Activated T-helper 1 cell treated with anti-CD3 and anti-CD28 coated beads, Interleukin-12 subunit alpha, Interleukin-12 subunit beta, Interleukin-2, Interleukin-4 antibody, amounts not matched to agents 30 ng/mL and 10 ng/mL and 1 ng/mL, durations not matched to agents 14 hours and 24 hours and 36 hours (primary cell): Measurements from ENCODE around the gene SHD. TPM values are rescaled to one million over a fixed set of nuclear protein-coding genes. Genes with fewer than 3 reads are reported as not detected.
"Not testable (repeated sequence)": the region's sequence is repeated elsewhere in the genome, so short reads cannot be mapped to it uniquely, and the experiment has no call there.

ENCODE experiments used
- DNase-seq: peaks from one replicate; pipeline ENCODE4 v3.0.0; 2021; ENCODE audit warnings: low spot score
- H3K27ac Mint-ChIP-seq: one replicate; pipeline ENCODE4 v1.8.0; 2021; ENCODE audit warnings: mild to moderate bottlenecking, mixed read lengths
- H3K27me3 Mint-ChIP-seq: one replicate; pipeline ENCODE4 v1.8.0; 2022; ENCODE audit warnings: mild to moderate bottlenecking, moderate library complexity, mixed read lengths; ENCODE audit not compliant: insufficient read depth
- H3K36me3 Mint-ChIP-seq: one replicate; pipeline ENCODE4 v1.8.0; 2021; ENCODE audit warnings: low read depth, mixed read lengths
- H3K4me1 Mint-ChIP-seq: one replicate; pipeline ENCODE4 v1.8.0; 2021; ENCODE audit warnings: low read depth, mixed read lengths
- H3K4me3 Mint-ChIP-seq: one replicate; pipeline ENCODE4 v1.8.0; 2021; ENCODE audit warnings: mild to moderate bottlenecking, moderate library complexity, mixed read lengths
- H3K9me3 Mint-ChIP-seq: one replicate; pipeline ENCODE4 v1.8.0; 2021; ENCODE audit warnings: mixed read lengths
- intact Hi-C: fragments of 100-400 bp; cut with micrococcal nuclease; formaldehyde crosslinking; loops from one replicate; pipeline ENCODE4 v1.15.1; 2024
- total RNA-seq: library from RNA; stranded (reverse); gene quantifications from 2 replicates; pipeline ENCODE4 v1.2.3, GENCODE V29; 2022

SHD gene, protein sequence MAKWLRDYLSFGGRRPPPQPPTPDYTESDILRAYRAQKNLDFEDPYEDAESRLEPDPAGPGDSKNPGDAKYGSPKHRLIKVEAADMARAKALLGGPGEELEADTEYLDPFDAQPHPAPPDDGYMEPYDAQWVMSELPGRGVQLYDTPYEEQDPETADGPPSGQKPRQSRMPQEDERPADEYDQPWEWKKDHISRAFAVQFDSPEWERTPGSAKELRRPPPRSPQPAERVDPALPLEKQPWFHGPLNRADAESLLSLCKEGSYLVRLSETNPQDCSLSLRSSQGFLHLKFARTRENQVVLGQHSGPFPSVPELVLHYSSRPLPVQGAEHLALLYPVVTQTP
- not detected in 2 replicates for total RNA-seq

DNA sequence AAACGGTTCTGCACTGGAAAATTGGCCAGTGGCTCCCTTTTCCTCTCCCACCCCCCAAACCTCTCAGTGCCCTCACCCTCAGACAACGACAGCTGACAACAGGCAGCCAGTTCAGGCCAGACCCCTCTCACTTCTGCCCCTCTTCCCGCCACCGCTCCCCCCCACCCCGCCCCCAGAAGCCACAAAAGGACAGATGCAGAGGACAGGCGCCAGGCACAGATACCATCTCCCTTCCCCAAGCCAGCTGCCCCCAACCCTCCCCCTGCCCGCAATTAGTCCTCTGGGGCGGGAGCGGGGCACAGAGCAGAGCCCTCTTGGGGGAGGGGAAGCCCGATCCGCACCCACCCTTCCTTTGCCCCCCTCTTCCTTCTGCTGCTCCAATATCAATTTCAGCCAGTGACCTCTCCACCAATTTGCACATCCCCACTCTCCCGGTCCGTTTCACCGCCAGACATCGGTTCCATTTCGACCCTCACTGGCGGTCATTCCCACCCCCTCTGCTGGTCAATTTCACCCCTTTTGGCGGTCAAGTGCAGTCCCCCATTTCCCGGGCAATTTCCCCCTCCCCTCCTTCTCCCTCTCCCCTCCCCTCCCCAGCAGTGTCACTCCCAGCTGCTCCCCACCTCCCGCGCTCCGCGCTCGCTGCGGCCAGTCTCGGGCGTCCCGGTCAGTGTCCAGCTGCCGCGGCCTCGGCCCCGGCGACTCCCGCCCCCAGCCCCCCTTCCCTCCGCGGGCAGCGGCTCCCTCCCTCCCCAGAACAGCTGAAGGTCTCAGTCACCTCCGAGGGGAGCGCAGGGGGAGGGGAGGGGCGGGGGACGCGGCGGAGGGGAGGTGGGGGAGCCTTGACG lies at the start of gene SHD:
Gene SHD (plus strand): TSS at position 848 of the 848 bp plus-strand sequence. CDS start 798 bp downstream, outside the sequence.
- no peaks in the 10 kb centered on the region for H3K4me1 Mint-ChIP-seq
- H3K27ac Mint-ChIP-seq = no peak within 1 kb of the TSS
- H3K9me3 Mint-ChIP-seq = no peaks in the 10 kb centered on the region
- no peak within 1 kb of the TSS for H3K4me3 Mint-ChIP-seq
- H3K27me3 Mint-ChIP-seq = peaks cover 28% of the 10 kb centered on the region
- DNase-seq = no peak
- intact Hi-C loops = no loop called here
- H3K36me3 Mint-ChIP-seq = no peaks in the 10 kb centered on the region

DNA sequence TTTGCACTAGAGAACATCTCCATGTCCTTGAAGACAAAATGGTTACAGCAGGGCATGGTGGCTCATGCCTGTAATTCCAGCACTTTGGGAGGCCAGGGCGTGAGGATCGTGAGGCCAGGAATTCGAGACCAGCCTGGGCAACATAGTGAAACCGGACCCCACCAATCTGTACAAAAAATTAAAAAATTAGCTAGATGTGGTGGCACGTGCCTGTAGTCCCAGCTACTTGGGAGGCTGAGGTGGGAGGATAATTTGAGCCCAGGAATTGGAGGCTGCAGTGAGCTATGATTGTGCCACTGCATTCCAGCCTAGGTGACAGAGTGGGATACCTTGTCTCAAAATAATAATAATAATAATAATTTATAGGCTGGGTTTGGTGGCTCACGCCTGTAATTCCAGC lies 48.8 kb upstream of the SHD start:
- H3K4me3 Mint-ChIP-seq, H3K27ac Mint-ChIP-seq, DNase-seq, H3K27me3 Mint-ChIP-seq, H3K9me3 Mint-ChIP-seq, H3K36me3 Mint-ChIP-seq, intact Hi-C loops: not testable (repeated sequence)
- H3K4me1 Mint-ChIP-seq = peaks cover 11% of the 10 kb centered on the region

DNA sequence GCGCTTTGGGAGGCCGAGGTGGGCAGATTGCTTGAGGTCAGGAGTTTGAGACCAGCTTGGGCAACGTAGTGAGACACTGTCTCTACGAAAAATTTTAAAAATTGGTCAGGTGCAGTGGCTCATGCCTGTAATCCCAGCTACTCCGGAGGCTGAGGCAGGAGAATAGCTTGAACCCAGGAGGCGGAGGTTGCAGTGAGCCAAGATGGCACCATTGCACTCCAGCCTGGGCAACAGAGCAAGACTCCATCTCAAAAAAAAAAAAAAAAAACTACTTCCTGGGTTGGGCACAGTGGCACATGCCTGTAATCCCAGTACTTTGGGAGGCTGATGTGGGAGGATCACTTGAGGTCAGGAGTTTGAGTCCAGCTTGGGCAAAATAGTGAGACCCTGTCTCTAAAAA lies 47.5 kb upstream of the SHD start:
- H3K4me3 Mint-ChIP-seq = peak overlapping the region; percentile 20
- H3K27me3 Mint-ChIP-seq, intact Hi-C loops, H3K9me3 Mint-ChIP-seq, DNase-seq, H3K36me3 Mint-ChIP-seq, H3K27ac Mint-ChIP-seq, H3K4me1 Mint-ChIP-seq: not testable (repeated sequence)

DNA sequence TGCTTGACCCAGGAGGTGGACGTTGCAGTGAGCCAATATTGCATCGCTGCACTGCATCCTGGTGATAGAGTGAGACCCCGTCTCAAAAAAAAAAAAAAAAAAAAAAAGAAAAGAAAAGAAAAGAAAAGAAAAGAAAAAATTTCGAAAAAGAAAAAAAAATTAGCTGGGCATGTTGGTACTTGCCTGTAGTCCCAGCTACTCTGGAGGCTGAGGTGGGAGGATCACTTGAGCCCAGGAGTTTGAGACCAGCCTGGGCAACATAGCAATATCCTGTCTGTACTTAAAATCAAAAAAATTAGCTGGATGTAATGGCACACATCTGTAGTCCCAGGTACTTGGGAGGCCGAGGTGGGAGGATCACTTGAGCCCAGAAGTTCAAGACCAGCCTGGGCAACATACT lies 46.9 kb upstream of the SHD start:
- H3K4me1 Mint-ChIP-seq, H3K4me3 Mint-ChIP-seq, H3K9me3 Mint-ChIP-seq, H3K27me3 Mint-ChIP-seq, H3K27ac Mint-ChIP-seq, H3K36me3 Mint-ChIP-seq, intact Hi-C loops, DNase-seq: not testable (repeated sequence)

DNA sequence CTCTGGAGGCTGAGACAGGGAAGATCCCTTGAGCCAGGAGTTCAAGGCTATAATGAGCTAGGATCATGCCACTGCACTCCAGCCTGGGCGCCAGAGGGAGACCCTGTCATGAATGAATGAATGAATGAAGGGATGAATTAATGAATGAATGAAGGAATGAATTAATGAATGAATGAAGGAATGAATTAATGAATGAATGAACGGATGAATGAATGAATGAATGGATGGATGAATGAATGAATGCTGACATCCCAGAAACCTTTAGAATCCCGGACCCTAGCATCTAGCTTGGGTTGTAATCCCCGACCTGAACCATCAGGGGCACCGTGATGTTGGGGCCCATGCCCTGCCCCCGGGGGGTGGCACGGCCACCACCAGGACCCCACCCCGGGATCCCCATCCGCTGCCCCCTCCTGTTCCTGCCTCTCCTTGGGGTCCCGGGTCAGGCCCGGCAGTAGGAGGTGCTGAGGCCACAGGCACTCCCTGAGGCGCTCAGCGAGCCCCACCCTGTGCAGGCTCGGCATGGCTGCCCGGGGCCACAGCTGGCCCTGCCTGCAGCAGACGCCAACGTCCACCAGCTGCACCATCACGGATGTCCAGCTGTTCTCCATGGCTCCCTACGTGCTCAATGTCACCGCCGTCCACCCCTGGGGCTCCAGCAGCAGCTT lies 46.3 kb upstream of the SHD start:
- intact Hi-C loops = no loop called here
- H3K4me3 Mint-ChIP-seq = no peak overlapping the region
- DNase-seq = no peak
- no peaks in the 10 kb centered on the region for H3K27me3 Mint-ChIP-seq
- peaks cover 5% of the 10 kb centered on the region for H3K4me1 Mint-ChIP-seq
- peaks cover 6% of the 10 kb centered on the region for H3K36me3 Mint-ChIP-seq
- H3K27ac Mint-ChIP-seq = no peak overlapping the region
- no peaks in the 10 kb centered on the region for H3K9me3 Mint-ChIP-seq

DNA sequence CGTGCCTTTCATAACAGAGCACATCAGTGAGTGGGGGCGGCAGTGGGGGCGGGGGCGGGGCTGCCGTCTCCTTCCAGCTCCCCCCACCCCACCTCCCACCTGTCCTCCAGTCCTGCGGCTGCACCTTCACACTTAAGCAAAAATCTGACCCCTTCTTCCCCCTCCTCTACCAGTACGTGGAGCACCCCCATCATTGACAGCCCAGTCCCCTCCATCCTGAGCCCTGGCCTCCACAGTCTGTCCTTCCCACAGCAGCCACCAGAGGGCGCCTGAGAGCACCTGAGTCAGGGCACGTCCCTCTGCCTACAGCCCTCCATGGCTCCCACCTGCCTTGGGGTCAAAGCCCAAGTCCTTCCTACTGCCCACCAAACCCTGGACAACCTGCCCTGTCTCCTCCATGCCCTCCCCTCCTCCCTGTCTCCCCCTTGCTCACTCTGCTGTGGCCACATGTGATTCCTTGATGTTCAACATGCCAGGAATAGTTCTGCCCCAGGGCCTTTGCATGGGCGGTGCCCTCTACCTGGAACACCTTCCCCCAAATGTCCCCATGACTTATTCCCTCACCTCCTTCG lies 45.7 kb upstream of the SHD start:
- Mint-ChIP-seq H3K27me3 (no peaks in the 10 kb centered on the region), H3K9me3 (no peaks in the 10 kb centered on the region), H3K27ac (peak overlapping the region; percentile 40), H3K4me3 (peak overlapping the region; percentile 32), H3K4me1 (peaks cover 5% of the 10 kb centered on the region), H3K36me3 (peaks cover 6% of the 10 kb centered on the region)
- intact Hi-C loops = no loop called here
- peak; percentile 63 for DNase-seq

DNA sequence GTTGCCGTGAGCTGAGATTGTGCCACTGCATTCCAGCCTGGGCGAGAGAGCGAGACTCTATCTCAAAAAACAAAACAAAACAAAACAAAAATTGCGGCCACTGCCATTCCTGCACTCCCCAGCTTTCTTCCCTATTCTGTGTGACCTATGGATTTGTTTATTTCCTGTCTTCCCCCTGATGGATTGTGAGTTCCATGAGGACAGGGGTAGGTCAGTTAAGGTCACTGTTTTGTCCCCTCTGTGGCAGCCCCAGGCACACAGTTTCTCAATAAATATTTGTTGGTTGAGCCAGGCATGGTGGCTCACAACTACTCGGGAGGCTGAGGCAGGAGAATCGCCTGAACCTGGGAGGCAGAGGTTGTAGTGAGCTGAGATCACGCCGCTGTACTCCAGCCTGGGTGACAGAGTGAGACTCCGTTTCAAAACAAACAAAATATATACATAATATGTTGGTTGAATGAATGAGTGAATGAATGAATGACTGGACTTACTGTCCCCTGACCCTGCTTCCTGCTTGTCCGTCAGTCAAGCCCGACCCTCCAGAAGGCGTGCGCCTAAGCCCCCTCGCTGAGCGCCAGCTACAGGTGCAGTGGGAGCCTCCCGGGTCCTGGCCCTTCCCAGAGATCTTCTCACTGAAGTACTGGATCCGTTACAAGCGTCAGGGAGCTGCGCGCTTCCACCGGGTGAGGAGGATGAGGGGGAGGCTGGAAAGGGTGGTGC lies 44.8 kb upstream of the SHD start:
- Mint-ChIP-seq H3K4me3 (no peak overlapping the region), H3K27ac (peak overlapping the region; percentile 52), H3K9me3 (no peaks in the 10 kb centered on the region), H3K4me1 (peaks cover 5% of the 10 kb centered on the region), H3K27me3 (no peaks in the 10 kb centered on the region), H3K36me3 (peaks cover 6% of the 10 kb centered on the region)
- intact Hi-C loops = no loop called here
- DNase-seq = no peak

DNA sequence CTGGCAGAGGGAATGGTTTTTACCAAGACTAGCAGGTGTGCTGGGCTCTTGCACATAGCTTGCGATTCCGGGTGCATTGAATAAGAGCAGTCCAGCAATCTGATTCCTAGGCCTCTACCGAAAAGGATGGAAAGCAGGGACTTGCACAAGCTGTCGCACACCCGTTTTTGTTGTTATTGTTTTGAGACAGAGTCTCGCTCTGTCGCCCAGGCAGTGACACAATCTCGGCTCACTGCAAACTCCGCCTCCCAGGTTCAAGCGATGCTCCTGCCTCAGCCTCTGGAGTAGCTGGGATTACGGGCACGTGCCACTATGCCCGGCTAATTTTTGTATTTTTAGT lies 44.2 kb upstream of the SHD start:
- Mint-ChIP-seq H3K36me3 (peaks cover 6% of the 10 kb centered on the region), H3K4me3 (no peak overlapping the region), H3K27me3 (no peaks in the 10 kb centered on the region), H3K9me3 (no peaks in the 10 kb centered on the region), H3K27ac (no peak overlapping the region), H3K4me1 (peaks cover 5% of the 10 kb centered on the region)
- DNase-seq = no peak
- intact Hi-C loops = no loop called here

DNA sequence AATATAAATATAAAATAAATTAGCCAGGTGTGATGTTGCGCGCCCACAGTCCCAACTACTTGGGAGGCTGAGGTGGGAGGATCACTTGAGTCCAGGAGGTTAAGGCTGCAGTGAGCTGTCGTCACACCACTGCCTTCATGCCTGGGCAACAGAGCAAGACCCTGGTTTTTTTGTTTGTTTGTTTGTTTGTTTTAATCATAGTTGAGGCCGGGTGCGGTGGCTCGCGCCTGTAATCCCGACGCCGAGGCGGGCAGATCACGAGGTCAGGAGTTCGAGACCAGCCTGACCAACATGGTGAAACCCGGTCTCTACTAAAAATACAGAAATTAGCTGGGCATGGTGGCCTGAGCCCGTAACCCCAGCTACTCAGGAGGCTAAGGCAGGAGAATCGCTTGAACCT lies 41.6 kb upstream of the SHD start:
- H3K36me3 Mint-ChIP-seq, DNase-seq, intact Hi-C loops, H3K27me3 Mint-ChIP-seq, H3K9me3 Mint-ChIP-seq, H3K4me1 Mint-ChIP-seq, H3K4me3 Mint-ChIP-seq, H3K27ac Mint-ChIP-seq: not testable (repeated sequence)

DNA sequence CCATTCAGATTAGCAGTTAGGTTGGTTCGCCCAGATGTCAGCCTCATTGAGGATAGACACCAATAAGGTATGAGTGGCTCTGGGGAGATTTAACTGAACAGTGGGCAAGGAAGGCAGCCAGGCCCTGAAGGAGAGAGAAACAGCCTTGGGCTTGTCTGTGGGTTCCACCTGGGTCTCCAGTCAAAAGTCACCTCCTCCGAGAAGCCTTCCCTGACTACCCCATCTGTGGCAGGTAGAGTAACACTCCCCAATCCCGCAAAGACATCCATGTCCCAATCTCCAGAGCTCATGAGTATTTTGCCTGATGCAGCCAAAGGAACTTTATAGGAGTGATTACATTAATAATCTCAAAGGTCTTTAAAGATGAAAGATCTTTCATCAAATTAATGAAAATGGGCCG lies 40.2 kb upstream of the SHD start:
- H3K27me3 Mint-ChIP-seq = no peaks in the 10 kb centered on the region
- H3K4me1 Mint-ChIP-seq = no peaks in the 10 kb centered on the region
- H3K9me3 Mint-ChIP-seq = peaks cover 5% of the 10 kb centered on the region
- intact Hi-C loops = no loop called here
- H3K27ac Mint-ChIP-seq = no peak overlapping the region
- H3K4me3 Mint-ChIP-seq = no peak overlapping the region
- peaks cover 4% of the 10 kb centered on the region for H3K36me3 Mint-ChIP-seq
- no peak for DNase-seq

DNA sequence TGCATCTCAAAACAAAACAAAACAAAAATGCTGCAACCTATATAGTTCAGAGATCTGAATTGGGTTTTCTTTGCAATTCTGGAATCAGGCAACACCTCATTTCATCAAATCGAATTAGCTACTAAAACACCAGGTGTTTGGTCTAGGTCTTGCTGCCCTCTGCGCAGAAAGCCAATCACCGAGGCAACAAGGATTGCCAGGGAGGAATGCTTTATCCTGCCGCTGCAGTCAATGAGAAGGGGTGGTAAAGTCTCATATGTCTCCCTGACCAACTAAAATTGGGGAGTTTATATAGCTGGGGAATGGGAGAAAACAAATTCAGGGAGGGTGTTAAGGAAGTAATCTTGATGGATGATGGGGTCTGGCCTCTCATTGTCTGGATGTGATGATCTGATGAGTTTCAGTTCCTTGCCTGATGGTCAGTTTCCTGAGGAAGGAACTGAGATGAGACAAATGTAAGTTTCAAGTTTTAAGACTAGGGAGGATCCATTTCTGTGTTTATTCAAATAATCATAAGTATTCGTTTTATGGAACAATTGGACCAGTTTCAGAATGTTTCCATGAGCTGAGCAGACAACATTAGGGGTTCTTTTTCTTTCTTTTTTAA lies 37.1 kb upstream of the SHD start:
- Mint-ChIP-seq H3K9me3 (peaks cover 5% of the 10 kb centered on the region), H3K4me1 (peaks cover 6% of the 10 kb centered on the region), H3K27me3 (no peaks in the 10 kb centered on the region), H3K27ac (no peak overlapping the region), H3K4me3 (no peak overlapping the region), H3K36me3 (peaks cover 6% of the 10 kb centered on the region)
- intact Hi-C loops = no loop called here
- DNase-seq = no peak

DNA sequence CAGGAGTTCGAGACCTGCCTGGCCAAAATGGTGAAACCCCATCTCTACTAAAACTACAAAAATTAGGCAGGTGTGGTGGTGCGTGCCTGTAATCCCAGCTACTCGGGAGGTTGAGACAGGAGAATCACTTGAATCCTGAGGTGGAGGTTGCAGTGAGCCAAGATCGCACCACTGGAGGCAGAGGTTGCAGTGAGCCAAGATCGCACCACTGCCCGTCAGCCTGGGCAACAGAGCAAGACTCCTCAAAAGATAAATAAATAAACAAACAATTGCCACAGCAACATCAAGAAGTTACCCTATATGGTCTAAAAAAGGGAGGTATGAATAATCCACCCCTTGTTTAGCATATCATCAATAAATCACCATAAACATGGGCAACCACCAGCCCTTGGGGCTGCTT lies 33.1 kb upstream of the SHD start:
- not testable (repeated sequence) for H3K27ac Mint-ChIP-seq, DNase-seq, H3K27me3 Mint-ChIP-seq

More for the DNA sequence above, 33.1 kb upstream of the SHD start:
- H3K9me3 Mint-ChIP-seq = not testable (repeated sequence)
- peaks cover 29% of the 10 kb centered on the region for H3K36me3 Mint-ChIP-seq
- intact Hi-C loops = loop anchor here (2.0 kb wide), 3 partner anchors 21 to 63 kb away; partner anchors contain the start of genes ANKRD24, FSD1 and SIRT6
- H3K4me3 Mint-ChIP-seq = peak overlapping the region; percentile 96
- H3K4me1 Mint-ChIP-seq = peaks cover 11% of the 10 kb centered on the region
